Erythroblast (primary cell): Measurements from ENCODE around the gene ZNF354C.

Source experiments
- GATA1 ChIP-seq: IDR thresholded peaks from 2 replicates; pipeline ENCODE4 v1.6.1; 2011; ENCODE audit warnings: low read depth, mild to moderate bottlenecking, control low read depth, low read length, moderate library complexity
- POLR2A ChIP-seq: IDR thresholded peaks from 2 replicates; pipeline ENCODE4 v1.6.1; 2011; ENCODE audit warnings: mild to moderate bottlenecking, low read length

DNA sequence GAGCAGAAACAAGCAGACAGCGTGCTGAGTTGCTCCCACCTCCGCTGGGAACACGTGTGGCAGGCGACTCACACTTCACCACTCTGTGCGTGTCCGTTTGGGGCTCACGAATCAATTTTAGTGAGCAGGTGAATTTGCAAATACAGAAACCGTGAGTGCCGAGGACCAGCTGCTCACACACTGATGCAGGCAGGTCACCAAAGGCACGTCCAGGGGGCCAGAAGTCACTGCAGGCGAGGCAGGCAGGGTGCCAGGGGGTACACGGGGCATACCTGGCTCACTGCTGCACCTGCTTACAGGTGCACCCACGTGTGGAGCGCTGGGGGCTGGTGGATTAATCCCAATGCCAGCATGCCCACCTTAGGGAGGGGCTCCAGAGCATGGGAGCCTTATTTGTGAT, 68.8 kb downstream of the ZNF354C start:
- no peak for TF ChIP-seq POLR2A
- no peak for TF ChIP-seq GATA1
